ENCODE data around the gene RPS27. TPM values are rescaled to one million over a fixed set of nuclear protein-coding genes. Genes with fewer than 3 reads are reported as not detected.

Gene RPS27
- total RNA-seq, 2 donors from 2014 or later, result 1,800 to 2,084 TPM

- Histone ChIP-seq H3K9me3 (ENCODE audit: control insufficient read depth, low read length) (no peaks in the 10 kb centered on the region), H3K27ac (ENCODE audit: low read depth, low read length) (no peak overlapping the region), H3K4me1 (ENCODE audit: control insufficient read depth, insufficient read depth, low read length) (no peaks in the 10 kb centered on the region), H3K9ac (ENCODE audit: extremely low read depth, low read length, poor library complexity, severe bottlenecking) (no peak overlapping the region), H3K27me3 (ENCODE audit: control insufficient read depth, insufficient read depth, low read length, poor library complexity, severe bottlenecking) (no peaks in the 10 kb centered on the region), H3K4me3 (ENCODE audit: low read length) (no peak overlapping the region), H3K36me3 (ENCODE audit: control insufficient read depth, insufficient read depth, low read length) (peaks cover 19% of the 10 kb centered on the region)
- Mint-ChIP-seq H3K27me3 (ENCODE audit: insufficient read depth) (no peaks in the 10 kb centered on the region), H3K9me3 (no peaks in the 10 kb centered on the region), H3K4me3 (no peak overlapping the region), H3K27ac (no peak overlapping the region), H3K4me1 (peaks cover 35% of the 10 kb centered on the region), H3K36me3 (ENCODE audit: low read depth) (peaks cover 23% of the 10 kb centered on the region)
- no peak for DNase-seq
- WGBS, 2 experiments (ENCODE audit: insufficient coverage in 1 of 2, insufficient read length in 1 of 2), result 95 to 98% methylated on average over 9 to 11 of the region's 11 CpGs
- no peak for TF ChIP-seq CTCF (conservative IDR thresholded peaks at IDR 0.05)
These were observed 30.4 kb upstream of the RPS27 start for GRCh38 chr1:153960206-153960605.

- TF ChIP-seq CTCF (conservative IDR thresholded peaks at IDR 0.05), result no peak
These were observed 29.1 kb upstream of the RPS27 start for GRCh38 chr1:153961421-153961820.

GRCh38 chr1:153962088-153963029 is 28.2 kb upstream of the RPS27 start:
- Histone ChIP-seq H3K4me1 (ENCODE audit: control insufficient read depth, insufficient read depth, low read length) (no peaks in the 10 kb centered on the region), H3K27ac (ENCODE audit: low read depth, low read length) (peak overlapping the region; percentile 96), H3K9me3 (ENCODE audit: control insufficient read depth, low read length) (no peaks in the 10 kb centered on the region), H3K27me3 (ENCODE audit: control insufficient read depth, insufficient read depth, low read length, poor library complexity, severe bottlenecking) (no peaks in the 10 kb centered on the region), H3K9ac (ENCODE audit: extremely low read depth, low read length, poor library complexity, severe bottlenecking) (peak overlapping the region; percentile 99), H3K36me3 (ENCODE audit: control insufficient read depth, insufficient read depth, low read length) (peaks cover 19% of the 10 kb centered on the region), H3K4me3 (ENCODE audit: low read length) (peak overlapping the region; percentile 99)
- peak; percentile 72 for DNase-seq
- no peaks in the 10 kb centered on the region for H3K27me3 Mint-ChIP-seq (ENCODE audit: insufficient read depth)
- peak overlapping the region; percentile 99 for H3K27ac Mint-ChIP-seq
- no peak for TF ChIP-seq CTCF (conservative IDR thresholded peaks at IDR 0.05)
- WGBS, 2 experiments (ENCODE audit: insufficient coverage in 1 of 2, insufficient read length in 1 of 2), result 16% methylated on average over 6 to 16 of the region's 16 CpGs
- H3K9me3 Mint-ChIP-seq, result no peaks in the 10 kb centered on the region
- H3K4me3 Mint-ChIP-seq, result peak overlapping the region; percentile 89
- H3K36me3 Mint-ChIP-seq (ENCODE audit: low read depth), result peaks cover 27% of the 10 kb centered on the region
- peaks cover 36% of the 10 kb centered on the region for H3K4me1 Mint-ChIP-seq

More at GRCh38 chr1:153961421-153961820, 29.1 kb upstream of the RPS27 start:
- DNase-seq, result no peak
- Mint-ChIP-seq H3K4me3 (peak overlapping the region; percentile 89), H3K27me3 (ENCODE audit: insufficient read depth) (no peaks in the 10 kb centered on the region), H3K27ac (peak overlapping the region; percentile 99), H3K36me3 (ENCODE audit: low read depth) (peaks cover 27% of the 10 kb centered on the region), H3K4me1 (peaks cover 39% of the 10 kb centered on the region), H3K9me3 (no peaks in the 10 kb centered on the region)
- WGBS, 2 experiments (ENCODE audit: insufficient coverage in 1 of 2, insufficient read length in 1 of 2), result 90 to 96% methylated on average over 2 to 4 of the region's 4 CpGs
- H3K27me3 ChIP-seq (ENCODE audit: control insufficient read depth, insufficient read depth, low read length, poor library complexity, severe bottlenecking), result no peaks in the 10 kb centered on the region
- peak overlapping the region; percentile 99 for H3K4me3 ChIP-seq (ENCODE audit: low read length)
- peak overlapping the region; percentile 18 for H3K9ac ChIP-seq (ENCODE audit: extremely low read depth, low read length, poor library complexity, severe bottlenecking)
- no peaks in the 10 kb centered on the region for H3K9me3 ChIP-seq (ENCODE audit: control insufficient read depth, low read length)
- no peak overlapping the region for H3K27ac ChIP-seq (ENCODE audit: low read depth, low read length)
- H3K4me1 ChIP-seq (ENCODE audit: control insufficient read depth, insufficient read depth, low read length), result no peaks in the 10 kb centered on the region
- H3K36me3 ChIP-seq (ENCODE audit: control insufficient read depth, insufficient read depth, low read length), result peaks cover 19% of the 10 kb centered on the region

Measured in endodermal cell (in vitro differentiated cells).